Thoracic aorta (tissue), 2 donors: ENCODE results near the gene ZP1. TPM values are rescaled to one million over a fixed set of nuclear protein-coding genes. Genes with fewer than 3 reads are reported as not detected.

ENCODE experiments used
- ATAC-seq: fragments of 150-250 bp; one replicate; pipeline ENCODE4 v1.8.0; 2017; ENCODE audit warnings: low read depth; ENCODE audit not compliant: insufficient number of reproducible peaks, low FRiP score
- DNase-seq: peaks from one replicate; pipeline ENCODE4 v3.0.0-alpha.2; 2020; ENCODE audit warnings: low spot score
- H3K27ac ChIP-seq, 2 donors: fragments of 200-600 bp; sonication (generic); 1 replicate in 1 of 2; 2 replicates in 1 of 2; pipeline ENCODE4 v1.5.1; 2016; ENCODE audit warnings: mild to moderate bottlenecking in 2 of 2, moderate library complexity in 2 of 2
- H3K27me3 ChIP-seq: fragments of 200-600 bp; sonication (generic); replicated peaks from 2 replicates; pipeline ENCODE4 v1.6.0; 2016; ENCODE audit warnings: mild to moderate bottlenecking; ENCODE audit not compliant: insufficient read depth
- H3K36me3 ChIP-seq: fragments of 200-600 bp; sonication (generic); one replicate; pipeline ENCODE4 v1.5.1; 2016
- H3K4me1 ChIP-seq, 2 donors: fragments of 200-600 bp; sonication (generic); 1 replicate in 1 of 2; 2 replicates in 1 of 2; pipeline versions ENCODE4 v1.5.1 to v1.6.0; 2016; ENCODE audit warnings: low read depth in 2 of 2, mild to moderate bottlenecking in 1 of 2; ENCODE audit not compliant: control insufficient read depth in 1 of 2
- H3K4me3 ChIP-seq: fragments of 200-600 bp; sonication (generic); 2 replicates; pipeline ENCODE4 v1.5.1; 2016; ENCODE audit warnings: mild to moderate bottlenecking
- H3K9me3 ChIP-seq: fragments of 200-600 bp; sonication (generic); 2 replicates; pipeline ENCODE4 v1.5.1; 2016
- CTCF ChIP-seq: fragments of 200-600 bp; sonication (generic); IDR thresholded peaks from one replicate; pipeline ENCODE4 v1.5.1; 2019; ENCODE audit warnings: antibody characterized with exemption
- total RNA-seq, 2 donors: library from RNA; depleted of rRNA; stranded (reverse); fragments of >200 nt; gene quantifications; one replicate each; pipeline versions ENCODE4 v1.1.0 to v1.2.3, GENCODE V29; 2016

The ZP1 gene
- total RNA-seq, 2 donors from 2014 or later, result not detected

- no peaks in the 10 kb centered on the region for H3K9me3 ChIP-seq
- H3K27me3 ChIP-seq, result no peaks in the 10 kb centered on the region
- no peak for DNase-seq
- no peaks in the 10 kb centered on the region for H3K36me3 ChIP-seq
- ATAC-seq, result no peak
- no peaks in the 10 kb centered on the region for H3K4me1 ChIP-seq
- H3K4me3 ChIP-seq, result no peak overlapping the region
- H3K27ac ChIP-seq, result no peak overlapping the region
- no peak for TF ChIP-seq CTCF
Observed at GRCh38 chr11:60864856-60865513, 2.4 kb upstream of the ZP1 start.

- Histone ChIP-seq H3K9me3 (no peaks in the 10 kb centered on the region), H3K27ac (no peak overlapping the region), H3K4me3 (no peak overlapping the region), H3K27me3 (no peaks in the 10 kb centered on the region), H3K4me1 (peaks cover 0 to 11% of the 10 kb centered on the region in 2 donors), H3K36me3 (no peaks in the 10 kb centered on the region)
- no peak for DNase-seq
- ATAC-seq, result no peak
- no peak for TF ChIP-seq CTCF
Observed at GRCh38 chr11:60867871-60868681, 734 bp downstream of the ZP1 start.

GRCh38 chr11:60868682-60869450 lies 1.5 kb downstream of the ZP1 start:
- TF ChIP-seq CTCF, result no peak
- H3K4me3 ChIP-seq, result no peak overlapping the region
- H3K27me3 ChIP-seq, result no peaks in the 10 kb centered on the region
- no peaks in the 10 kb centered on the region for H3K36me3 ChIP-seq
- no peak overlapping the region for H3K27ac ChIP-seq
- H3K4me1 ChIP-seq, result peaks cover 0 to 11% of the 10 kb centered on the region in 2 donors
- H3K9me3 ChIP-seq, result no peaks in the 10 kb centered on the region
- DNase-seq (no peak), ATAC-seq (no peak)

GRCh38 chr11:60869451-60869825 lies 2.1 kb downstream of the ZP1 start:
- no peaks in the 10 kb centered on the region for H3K36me3 ChIP-seq
- H3K4me3 ChIP-seq, result no peak overlapping the region
- H3K27me3 ChIP-seq, result no peaks in the 10 kb centered on the region
- H3K27ac ChIP-seq, result no peak overlapping the region
- no peak for ATAC-seq
- no peaks in the 10 kb centered on the region for H3K9me3 ChIP-seq
- DNase-seq, result no peak
- peaks cover 0 to 11% of the 10 kb centered on the region in 2 donors for H3K4me1 ChIP-seq
- TF ChIP-seq CTCF, result no peak

GRCh38 chr11:60870276-60870675 lies 2.9 kb downstream of the ZP1 start:
- no peaks in the 10 kb centered on the region for H3K36me3 ChIP-seq
- H3K27me3 ChIP-seq, result no peaks in the 10 kb centered on the region
- no peak for DNase-seq
- H3K4me3 ChIP-seq, result no peak overlapping the region
- H3K9me3 ChIP-seq, result no peaks in the 10 kb centered on the region
- no peak for ATAC-seq
- TF ChIP-seq CTCF, result no peak
- no peak overlapping the region for H3K27ac ChIP-seq
- H3K4me1 ChIP-seq, result peaks cover 0 to 11% of the 10 kb centered on the region in 2 donors
